ENCODE results near the gene LNX1. TPM values are rescaled to one million over a fixed set of nuclear protein-coding genes. Genes with fewer than 3 reads are reported as not detected.

The LNX1 gene
- total and polyA plus RNA-seq, 12 donors: 1.2 to 8.9 (median 3.7) TPM

DNA sequence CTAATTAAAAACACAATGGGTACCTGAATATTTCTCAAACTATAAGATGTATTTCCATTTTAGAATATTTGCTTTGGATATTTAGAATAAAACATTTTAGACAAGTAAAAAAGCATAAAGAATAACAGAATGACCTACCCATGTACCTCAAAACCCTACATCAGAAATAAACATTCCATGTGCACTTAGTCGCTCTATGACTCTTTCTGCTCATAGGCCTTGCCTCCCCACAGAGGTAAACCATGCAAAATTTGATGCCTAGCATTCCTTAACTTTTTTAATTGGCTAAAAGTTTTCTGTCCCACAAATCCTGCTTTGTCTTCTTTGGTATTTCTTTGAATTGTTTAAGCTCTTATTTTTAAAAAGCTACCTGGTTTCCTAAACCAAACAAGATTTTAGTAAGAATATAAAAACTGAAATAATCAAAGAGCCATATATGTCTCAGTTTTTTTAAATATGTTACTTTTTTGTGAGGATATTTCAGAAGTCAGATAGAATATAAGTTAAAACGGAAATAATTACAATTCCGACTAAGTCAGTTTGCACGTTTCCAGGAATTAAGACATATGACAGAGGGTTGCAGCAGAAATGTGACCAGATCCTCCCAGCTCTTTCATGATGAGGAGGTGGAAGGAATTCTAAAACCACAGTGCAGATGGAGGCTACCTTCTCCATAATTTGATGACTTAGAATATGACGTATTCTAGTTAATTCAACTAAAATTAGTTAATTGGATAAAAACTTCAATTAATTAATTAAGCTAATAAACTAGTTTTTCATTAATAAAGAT is 111.4 kb downstream of the LNX1 start:
- intact Hi-C loops (cut with DNase I): no loop called here
- H3K27ac ChIP-seq: peak overlapping the region in 1 of 5 donors; percentile 42
- no peak overlapping the region for H3K4me3 ChIP-seq
- DNase-seq: no peak
- WGBS, 4 donors: 90 to 97% (median 95%) methylated on average over 5 of the region's 5 CpGs
- no peaks in the 10 kb centered on the region for H3K27me3 ChIP-seq
- peaks cover 0 to 7% of the 10 kb centered on the region in 2 donors for H3K4me1 ChIP-seq (replicated peaks in 1 of 2)
- TF ChIP-seq, protein P1, sequence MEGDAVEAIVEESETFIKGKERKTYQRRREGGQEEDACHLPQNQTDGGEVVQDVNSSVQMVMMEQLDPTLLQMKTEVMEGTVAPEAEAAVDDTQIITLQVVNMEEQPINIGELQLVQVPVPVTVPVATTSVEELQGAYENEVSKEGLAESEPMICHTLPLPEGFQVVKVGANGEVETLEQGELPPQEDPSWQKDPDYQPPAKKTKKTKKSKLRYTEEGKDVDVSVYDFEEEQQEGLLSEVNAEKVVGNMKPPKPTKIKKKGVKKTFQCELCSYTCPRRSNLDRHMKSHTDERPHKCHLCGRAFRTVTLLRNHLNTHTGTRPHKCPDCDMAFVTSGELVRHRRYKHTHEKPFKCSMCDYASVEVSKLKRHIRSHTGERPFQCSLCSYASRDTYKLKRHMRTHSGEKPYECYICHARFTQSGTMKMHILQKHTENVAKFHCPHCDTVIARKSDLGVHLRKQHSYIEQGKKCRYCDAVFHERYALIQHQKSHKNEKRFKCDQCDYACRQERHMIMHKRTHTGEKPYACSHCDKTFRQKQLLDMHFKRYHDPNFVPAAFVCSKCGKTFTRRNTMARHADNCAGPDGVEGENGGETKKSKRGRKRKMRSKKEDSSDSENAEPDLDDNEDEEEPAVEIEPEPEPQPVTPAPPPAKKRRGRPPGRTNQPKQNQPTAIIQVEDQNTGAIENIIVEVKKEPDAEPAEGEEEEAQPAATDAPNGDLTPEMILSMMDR (IDR thresholded peaks at IDR 0.05): no peak
- TF ChIP-seq POLR2A (IDR thresholded peaks at IDR 0.05): no peak
- H3K36me3 ChIP-seq (replicated peaks in 1 of 2): no peaks in the 10 kb centered on the region
- no peaks in the 10 kb centered on the region for H3K9me3 ChIP-seq (replicated peaks in 1 of 3)

DNA sequence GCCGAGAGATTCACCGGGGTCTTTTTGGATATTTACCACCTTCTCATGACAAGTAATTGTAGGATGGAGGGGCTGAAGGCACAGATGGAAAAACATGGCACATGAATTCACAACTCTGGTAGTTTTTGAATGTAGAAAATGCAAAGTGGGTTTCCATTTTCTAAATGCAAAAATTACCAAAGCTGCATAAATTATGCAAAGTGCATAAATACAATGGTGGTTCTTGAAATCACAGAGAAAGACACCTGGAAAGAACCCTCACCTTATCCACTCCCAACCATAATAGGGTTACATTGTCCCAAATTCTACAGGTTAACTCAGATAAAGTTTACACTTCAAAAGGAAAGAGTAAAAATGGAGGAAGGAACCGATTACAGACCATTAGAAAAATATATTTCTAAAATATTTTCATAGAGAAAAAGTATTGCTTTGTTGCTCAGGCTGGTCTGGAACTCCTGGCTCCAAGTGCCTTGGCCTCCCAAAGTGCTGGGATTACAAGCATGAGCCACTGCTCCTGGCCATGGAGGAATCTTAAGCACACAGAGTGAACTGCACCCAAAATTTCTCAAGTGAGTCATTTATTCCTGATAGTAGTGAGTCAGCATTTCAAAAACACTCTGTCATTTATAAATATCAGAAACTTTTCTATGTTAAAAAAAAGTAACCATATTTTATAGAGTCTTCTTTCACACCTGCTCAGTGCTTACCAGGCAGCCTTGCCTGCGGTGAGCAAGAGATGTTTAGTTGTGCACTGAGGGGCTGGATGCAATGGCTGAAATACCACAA is 112.4 kb downstream of the LNX1 start:
- Histone ChIP-seq H3K4me3 (no peak overlapping the region), H3K4me1 (replicated peaks in 1 of 2) (no peaks in the 10 kb centered on the region), H3K36me3 (replicated peaks in 1 of 2) (no peaks in the 10 kb centered on the region), H3K27ac (peak overlapping the region in 2 of 5 donors; percentile 31 to 42), H3K9me3 (replicated peaks in 1 of 3) (no peaks in the 10 kb centered on the region), H3K27me3 (no peaks in the 10 kb centered on the region)
- 89 to 96% (median 90%) methylated on average over 4 of the region's 4 CpGs for WGBS, 4 donors
- DNase-seq: peak; percentile 37 to 69 (median 55)
- intact Hi-C loops (cut with DNase I): no loop called here
- TF ChIP-seq, protein P1 (IDR thresholded peaks at IDR 0.05): no peak
- no peak for TF ChIP-seq POLR2A (IDR thresholded peaks at IDR 0.05)

DNA sequence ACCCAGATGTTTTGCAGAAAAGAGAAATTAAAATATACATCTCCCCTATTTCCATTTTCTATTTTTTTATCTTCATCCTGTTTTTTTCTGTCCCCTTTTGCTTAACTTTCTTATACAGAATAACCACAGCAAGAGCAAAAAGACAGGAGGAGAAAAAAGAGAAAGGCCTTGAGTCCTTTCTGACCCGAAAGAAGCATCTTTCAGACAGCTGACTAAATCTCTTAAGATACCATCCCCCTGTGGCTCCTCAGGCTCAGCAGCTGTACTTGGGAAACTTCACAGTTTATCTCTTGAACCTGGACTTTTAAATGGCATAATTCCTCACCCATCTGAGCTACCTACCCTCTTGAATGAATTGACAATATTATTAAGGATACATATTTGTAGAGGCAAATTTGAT is 113.7 kb downstream of the LNX1 start:
- H3K27me3 ChIP-seq: no peaks in the 10 kb centered on the region
- no peaks in the 10 kb centered on the region for H3K36me3 ChIP-seq (replicated peaks in 1 of 2)
- DNase-seq: no peak
- no peaks in the 10 kb centered on the region for H3K9me3 ChIP-seq (replicated peaks in 1 of 3)
- no peak overlapping the region for H3K27ac ChIP-seq
- H3K4me1 ChIP-seq (replicated peaks in 1 of 2): no peaks in the 10 kb centered on the region
- TF ChIP-seq, protein P1 (IDR thresholded peaks at IDR 0.05): no peak
- no peak for TF ChIP-seq POLR2A (IDR thresholded peaks at IDR 0.05)
- H3K4me3 ChIP-seq: no peak overlapping the region
- WGBS, 4 donors: 60 to 82% (median 72%) methylated on average over 1 of the region's 1 CpG
- intact Hi-C loops (cut with DNase I): no loop called here

DNA sequence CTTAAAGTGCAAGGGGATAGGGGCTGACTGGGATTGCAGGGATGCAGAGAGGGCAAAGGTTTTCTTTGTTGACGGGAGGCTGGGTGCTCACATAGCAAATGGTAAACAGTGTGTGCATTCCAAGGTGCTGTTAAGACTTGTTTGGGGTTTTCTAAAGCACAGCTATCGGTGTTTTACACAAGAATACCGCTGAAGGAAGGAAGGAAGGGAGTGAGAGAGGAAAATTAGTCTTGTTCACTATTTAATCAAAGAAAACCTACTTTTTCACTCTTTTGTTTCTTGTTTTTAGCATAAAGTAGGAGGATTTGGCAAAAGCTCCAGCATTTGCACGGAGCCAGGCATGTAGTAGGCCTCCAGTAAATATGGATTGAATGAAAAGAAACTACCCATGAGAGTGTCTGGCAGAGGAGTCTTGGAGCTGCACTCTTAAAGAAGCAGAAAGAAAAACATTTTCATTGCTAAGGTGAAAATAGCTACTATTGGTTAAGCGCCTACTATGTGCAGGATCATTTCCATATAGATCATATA is 114.2 kb downstream of the LNX1 start:
- no peaks in the 10 kb centered on the region for H3K27me3 ChIP-seq
- no peaks in the 10 kb centered on the region for H3K9me3 ChIP-seq (replicated peaks in 1 of 3)
- H3K4me3 ChIP-seq: no peak overlapping the region
- intact Hi-C loops (cut with DNase I): no loop called here
- no peak overlapping the region for H3K27ac ChIP-seq
- TF ChIP-seq, protein P1 (IDR thresholded peaks at IDR 0.05): no peak
- TF ChIP-seq POLR2A (IDR thresholded peaks at IDR 0.05): no peak
- H3K4me1 ChIP-seq (replicated peaks in 1 of 2): no peaks in the 10 kb centered on the region
- H3K36me3 ChIP-seq (replicated peaks in 1 of 2): no peaks in the 10 kb centered on the region
- DNase-seq: no peak
- WGBS, 4 donors: 81 to 90% (median 86%) methylated on average over 5 of the region's 5 CpGs
